Liver (tissue), 9 donors: ENCODE results near the gene KLHL9. TPM values are rescaled to one million over a fixed set of nuclear protein-coding genes. Genes with fewer than 3 reads are reported as not detected.

Experiments used
- DNase-seq: peaks from one replicate; pipeline ENCODE4 v3.0.0-alpha.2; 2017; ENCODE audit warnings: low spot score
- H3K27ac ChIP-seq, 2 donors: one replicate each; pipeline ENCODE4 v1.7.0; 2013; ENCODE audit warnings: inconsistent platforms in 2 of 2, low read length in 2 of 2, control low read depth in 1 of 2, low read depth in 1 of 2, mild to moderate bottlenecking in 1 of 2
- H3K27me3 ChIP-seq, 4 donors: one replicate each; pipeline versions ENCODE4 v1.6.1 to v1.7.0; 2013; ENCODE audit warnings: low read length in 3 of 4, inconsistent platforms in 1 of 4, mild to moderate bottlenecking in 1 of 4, moderate library complexity in 1 of 4; ENCODE audit not compliant: control insufficient read depth in 4 of 4, insufficient read depth in 4 of 4
- H3K36me3 ChIP-seq, 4 donors: one replicate each; pipeline versions ENCODE4 v1.6.1 to v1.7.0; 2013; ENCODE audit warnings: low read length in 3 of 4, mild to moderate bottlenecking in 3 of 4, low read depth in 1 of 4, moderate library complexity in 1 of 4; ENCODE audit not compliant: control insufficient read depth in 4 of 4, insufficient read depth in 3 of 4
- H3K4me1 ChIP-seq, 4 donors: one replicate each; pipeline versions ENCODE4 v1.6.1 to v1.7.0; 2013; ENCODE audit warnings: low read length in 3 of 4, mild to moderate bottlenecking in 3 of 4, moderate library complexity in 1 of 4; ENCODE audit not compliant: control insufficient read depth in 4 of 4, insufficient read depth in 4 of 4
- H3K4me3 ChIP-seq, 3 donors: one replicate each; pipeline versions ENCODE4 v1.6.1 to v1.7.0; 2013; ENCODE audit warnings: low read length in 3 of 3, control low read depth in 1 of 3, low read depth in 1 of 3, mild to moderate bottlenecking in 1 of 3
- H3K9ac ChIP-seq, 2 donors: one replicate each; pipeline ENCODE4 v1.7.0; 2013; ENCODE audit warnings: low read length in 2 of 2, mild to moderate bottlenecking in 2 of 2, moderate library complexity in 2 of 2, control low read depth in 1 of 2, low read depth in 1 of 2
- H3K9me3 ChIP-seq, 4 donors: one replicate each; pipeline versions ENCODE4 v1.6.1 to v1.7.0; 2013; ENCODE audit warnings: low read length in 3 of 4; ENCODE audit not compliant: control insufficient read depth in 4 of 4
- EGR1 ChIP-seq, 2 donors: IDR thresholded peaks; 2 replicates each; pipeline ENCODE4 v1.6.1; 2016 to 2018; ENCODE audit warnings: antibody characterized with exemption in 2 of 2, low read depth in 2 of 2
- FOXA1 ChIP-seq: IDR thresholded peaks from 2 replicates; pipeline ENCODE4 v1.6.1; 2016; ENCODE audit warnings: antibody characterized with exemption
- FOXA2 ChIP-seq: IDR thresholded peaks from 2 replicates; pipeline ENCODE4 v1.6.1; 2016; ENCODE audit warnings: antibody characterized with exemption
- GABPA ChIP-seq, 2 donors: IDR thresholded peaks in 1 of 2; conservative IDR thresholded peaks in 1 of 2; 2 replicates each; pipeline ENCODE4 v1.6.1; 2016; ENCODE audit warnings: antibody characterized with exemption in 2 of 2, mild to moderate bottlenecking in 1 of 2, moderate library complexity in 1 of 2
- HNF4A ChIP-seq, 2 donors: conservative IDR thresholded peaks; 2 replicates each; pipeline ENCODE4 v1.6.1; 2016; ENCODE audit warnings: antibody characterized with exemption in 2 of 2, mild to moderate bottlenecking in 2 of 2
- HNF4G ChIP-seq: IDR thresholded peaks from 2 replicates; pipeline ENCODE4 v1.6.1; 2016; ENCODE audit warnings: antibody characterized with exemption
- JUND ChIP-seq, 2 donors: IDR thresholded peaks; 2 replicates each; pipeline ENCODE4 v1.6.1; 2016; ENCODE audit warnings: antibody characterized with exemption in 2 of 2
- NR2F2 ChIP-seq: IDR thresholded peaks from 2 replicates; pipeline ENCODE4 v1.6.1; 2016; ENCODE audit warnings: antibody characterized with exemption
- RAD21 ChIP-seq, 2 donors: IDR thresholded peaks; 2 replicates each; pipeline ENCODE4 v1.6.1; 2016; ENCODE audit warnings: antibody characterized with exemption in 2 of 2, mild to moderate bottlenecking in 2 of 2
- RXRA ChIP-seq, 2 donors: IDR thresholded peaks; 2 replicates each; pipeline ENCODE4 v1.6.1; 2017 to 2018; ENCODE audit warnings: antibody characterized with exemption in 2 of 2, mild to moderate bottlenecking in 1 of 2
- SP1 ChIP-seq: IDR thresholded peaks from 2 replicates; pipeline ENCODE4 v1.6.1; 2018; ENCODE audit warnings: antibody characterized with exemption, mild to moderate bottlenecking
- TAF1 ChIP-seq: conservative IDR thresholded peaks from 2 replicates; pipeline ENCODE4 v1.6.1; 2016; ENCODE audit warnings: antibody characterized with exemption, mild to moderate bottlenecking
- YY1 ChIP-seq: IDR thresholded peaks from 2 replicates; pipeline ENCODE4 v1.6.1; 2016; ENCODE audit warnings: antibody characterized with exemption, mild to moderate bottlenecking
- WGBS: extraction: QIAGEN DNeasy Blood & Tissue Kit; methylation state at CpG from one replicate; pipeline ENCODE4 v1.1.7; 2013; 5-methylcytosine and 5-hydroxymethylcytosine counted together
- polyA plus RNA-seq, 2 donors: library from polyadenylated mRNA; stranded (reverse) in 1 of 2; unstranded in 1 of 2; fragments of 200-250 nt in 1 of 2; fragments of >200 nt in 1 of 2; fragmentation: Nextera tagmentation in 1 of 2; extraction: Ambion mirVana in 1 of 2; gene quantifications; one replicate each; pipeline versions ENCODE4 v1.2.1 to v1.2.3, GENCODE V29; 2013 to 2015
- total RNA-seq, 2 donors: library from RNA; depleted of rRNA; stranded (reverse); fragments of >200 nt; gene quantifications; one replicate each; pipeline ENCODE4 v1.2.3, GENCODE V29; 2014
- TF ChIP-seq, protein P1 (sequence below): IDR thresholded peaks from 2 replicates; pipeline ENCODE4 v1.6.1; 2016; ENCODE audit warnings: antibody characterized with exemption
- TF ChIP-seq, protein P2 (sequence below): IDR thresholded peaks from 2 replicates; pipeline ENCODE4 v1.6.1; 2016; ENCODE audit warnings: antibody characterized with exemption
- TF ChIP-seq, protein P3 (sequence below): fragments of 150-350 bp; IDR thresholded peaks from 2 replicates; pipeline ENCODE4 v1.5.1; 2017; ENCODE audit warnings: improper control_type of control experiment, low read depth, low read length; ENCODE audit not compliant: missing input control
- TF ChIP-seq, protein P4 (sequence below): IDR thresholded peaks from 2 replicates; pipeline ENCODE4 v1.6.1; 2016; ENCODE audit warnings: antibody characterized with exemption
- TF ChIP-seq, protein P5 (sequence below): IDR thresholded peaks from 2 replicates; pipeline ENCODE4 v1.6.1; 2016; ENCODE audit warnings: antibody characterized with exemption, mild to moderate bottlenecking
- donor health status: healthy.
- donor health status: healthy.
- donor health status: healthy.
- donor health status: healthy.
- donor health status: healthy.

Gene KLHL9
- total and polyA plus RNA-seq, 4 donors: 5.6 to 14.5 (median 9.8) TPM

DNA sequence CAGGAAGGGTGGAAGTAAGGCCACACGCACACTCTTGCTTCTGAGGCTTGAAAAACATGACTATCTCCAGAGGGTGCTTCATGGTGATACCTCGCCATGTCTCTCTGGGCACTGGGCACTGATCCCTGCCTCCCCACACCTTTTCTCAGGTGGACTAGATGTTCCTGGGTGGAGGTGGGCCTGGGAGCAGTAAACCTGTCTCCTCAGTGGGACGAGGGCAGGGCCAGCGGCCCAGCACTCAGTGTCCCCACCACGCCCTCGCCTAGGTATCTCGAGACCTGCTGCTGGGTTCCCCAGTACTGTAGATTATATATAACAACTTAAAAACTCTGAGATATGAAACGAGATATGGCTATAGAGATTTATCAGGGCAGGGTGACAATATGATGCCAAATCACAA is 27.1 kb upstream of the KLHL9 start:
- DNase-seq: no peak
- WGBS: 84% methylated on average over 8 of the region's 8 CpGs

DNA sequence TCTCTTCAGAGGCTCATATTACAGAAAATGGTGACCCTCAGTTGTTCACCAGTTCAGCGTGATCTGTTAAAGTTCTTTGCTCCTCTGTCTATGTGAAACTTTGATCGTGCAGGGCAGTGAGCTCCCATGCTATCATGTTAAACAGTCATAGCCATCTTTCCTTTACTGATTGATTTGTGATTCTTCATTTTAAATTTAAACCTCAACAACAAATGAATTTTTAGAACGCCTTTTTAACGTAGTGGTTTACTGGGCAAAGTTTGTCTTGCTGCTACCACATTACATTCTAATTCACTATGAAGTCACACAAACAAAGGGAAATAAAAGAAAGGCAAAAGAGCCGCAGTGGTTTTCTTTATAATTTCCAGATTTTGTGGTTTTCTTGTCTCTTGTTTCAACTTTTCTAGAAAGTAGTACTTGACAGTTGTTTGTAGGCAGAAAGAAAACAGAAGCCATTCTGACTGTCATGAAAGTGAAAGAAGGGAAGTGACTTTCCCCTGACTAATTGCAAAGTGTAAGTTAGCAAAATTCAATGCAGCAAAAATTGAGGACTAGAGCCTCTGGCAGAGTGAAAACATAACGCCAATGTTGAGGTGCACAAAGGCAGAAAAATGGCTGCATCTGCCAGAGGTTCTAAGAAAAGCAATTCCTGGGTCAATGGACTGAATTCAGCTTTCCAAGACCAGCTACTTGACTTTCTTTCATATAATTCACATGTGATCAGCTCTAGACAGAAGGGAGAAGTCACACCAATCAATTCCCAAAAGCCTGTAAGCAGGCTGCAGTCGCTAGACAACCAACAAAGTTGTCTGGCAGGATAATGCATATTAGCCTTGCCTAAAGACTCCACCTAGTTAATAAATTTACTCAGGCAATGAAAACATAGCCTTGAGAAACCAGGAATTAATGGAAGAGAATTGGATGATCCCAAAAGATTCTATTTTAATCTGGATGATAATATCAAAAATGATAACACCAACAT is 22.6 kb upstream of the KLHL9 start:
- WGBS: 62% methylated on average over 7 of the region's 7 CpGs

More for the DNA sequence above, 27.1 kb upstream of the KLHL9 start:
- Histone ChIP-seq H3K4me1 (no peaks in the 10 kb centered on the region), H3K27me3 (peaks cover 0 to 3% (median 0%) of the 10 kb centered on the region in 4 donors), H3K4me3 (no peak overlapping the region), H3K9me3 (no peaks in the 10 kb centered on the region), H3K36me3 (no peaks in the 10 kb centered on the region), H3K27ac (no peak overlapping the region), H3K9ac (no peak overlapping the region)
- TF ChIP-seq, protein P1, sequence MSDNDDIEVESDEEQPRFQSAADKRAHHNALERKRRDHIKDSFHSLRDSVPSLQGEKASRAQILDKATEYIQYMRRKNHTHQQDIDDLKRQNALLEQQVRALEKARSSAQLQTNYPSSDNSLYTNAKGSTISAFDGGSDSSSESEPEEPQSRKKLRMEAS: no peak
- TF ChIP-seq, protein P2, sequence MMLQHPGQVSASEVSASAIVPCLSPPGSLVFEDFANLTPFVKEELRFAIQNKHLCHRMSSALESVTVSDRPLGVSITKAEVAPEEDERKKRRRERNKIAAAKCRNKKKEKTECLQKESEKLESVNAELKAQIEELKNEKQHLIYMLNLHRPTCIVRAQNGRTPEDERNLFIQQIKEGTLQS: no peak
- no peak for TF ChIP-seq GABPA (IDR thresholded peaks at IDR 0.05 in 1 of 2, conservative IDR thresholded peaks at IDR 0.05 in 1 of 2)

DNA sequence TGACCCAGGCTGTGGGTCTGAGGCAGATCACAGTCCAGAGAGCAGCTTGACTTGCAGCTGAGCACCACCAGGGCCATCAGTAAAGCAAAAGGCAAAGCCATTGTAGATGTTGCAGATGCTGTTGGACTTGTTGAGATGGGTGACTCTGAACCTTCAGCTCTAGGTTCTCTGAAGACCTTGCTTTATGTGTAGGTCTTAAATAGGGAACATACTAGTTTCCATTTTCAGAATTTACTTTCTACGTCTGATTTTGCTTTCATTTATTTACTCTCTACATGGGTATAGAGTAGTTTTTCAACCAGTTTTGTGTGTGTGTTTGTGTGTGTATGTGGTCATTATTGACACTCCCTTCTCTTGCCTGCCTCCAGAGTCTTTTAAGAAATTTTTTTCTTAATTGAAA is 15.6 kb upstream of the KLHL9 start, which contains the start of gene IFNA6:
IFNA6 (minus strand) TSS at position 101 of the 400 bp plus-strand sequence; CDS start at position 101, 0 bp downstream.
- Histone ChIP-seq H3K36me3 (no peaks in the 10 kb centered on the region), H3K9ac (no peak within 1 kb of the TSS), H3K4me1 (no peaks in the 10 kb centered on the region), H3K27ac (no peak within 1 kb of the TSS), H3K9me3 (no peaks in the 10 kb centered on the region), H3K27me3 (peaks cover 0 to 17% (median 3%) of the 10 kb centered on the region in 4 donors), H3K4me3 (no peak within 1 kb of the TSS)
- TF ChIP-seq NR2F2 (no peak), SP1 (no peak), TAF1 (no peak), FOXA1 (no peak), FOXA2 (no peak), GABPA (IDR thresholded peaks at IDR 0.05 in 1 of 2, conservative IDR thresholded peaks at IDR 0.05 in 1 of 2) (no peak), EGR1 (IDR thresholded peaks at IDR 0.05; ENCODE audit: low read depth in 2 of 2) (no peak), HNF4G (no peak), JUND (IDR thresholded peaks at IDR 0.05) (no peak), HNF4A (conservative IDR thresholded peaks at IDR 0.05) (no peak), YY1 (no peak), RAD21 (IDR thresholded peaks at IDR 0.05) (no peak), RXRA (IDR thresholded peaks at IDR 0.05) (no peak)
- TF ChIP-seq, protein P1: no peak
- TF ChIP-seq, protein P3, sequence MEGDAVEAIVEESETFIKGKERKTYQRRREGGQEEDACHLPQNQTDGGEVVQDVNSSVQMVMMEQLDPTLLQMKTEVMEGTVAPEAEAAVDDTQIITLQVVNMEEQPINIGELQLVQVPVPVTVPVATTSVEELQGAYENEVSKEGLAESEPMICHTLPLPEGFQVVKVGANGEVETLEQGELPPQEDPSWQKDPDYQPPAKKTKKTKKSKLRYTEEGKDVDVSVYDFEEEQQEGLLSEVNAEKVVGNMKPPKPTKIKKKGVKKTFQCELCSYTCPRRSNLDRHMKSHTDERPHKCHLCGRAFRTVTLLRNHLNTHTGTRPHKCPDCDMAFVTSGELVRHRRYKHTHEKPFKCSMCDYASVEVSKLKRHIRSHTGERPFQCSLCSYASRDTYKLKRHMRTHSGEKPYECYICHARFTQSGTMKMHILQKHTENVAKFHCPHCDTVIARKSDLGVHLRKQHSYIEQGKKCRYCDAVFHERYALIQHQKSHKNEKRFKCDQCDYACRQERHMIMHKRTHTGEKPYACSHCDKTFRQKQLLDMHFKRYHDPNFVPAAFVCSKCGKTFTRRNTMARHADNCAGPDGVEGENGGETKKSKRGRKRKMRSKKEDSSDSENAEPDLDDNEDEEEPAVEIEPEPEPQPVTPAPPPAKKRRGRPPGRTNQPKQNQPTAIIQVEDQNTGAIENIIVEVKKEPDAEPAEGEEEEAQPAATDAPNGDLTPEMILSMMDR: no peak
- TF ChIP-seq, protein P4, sequence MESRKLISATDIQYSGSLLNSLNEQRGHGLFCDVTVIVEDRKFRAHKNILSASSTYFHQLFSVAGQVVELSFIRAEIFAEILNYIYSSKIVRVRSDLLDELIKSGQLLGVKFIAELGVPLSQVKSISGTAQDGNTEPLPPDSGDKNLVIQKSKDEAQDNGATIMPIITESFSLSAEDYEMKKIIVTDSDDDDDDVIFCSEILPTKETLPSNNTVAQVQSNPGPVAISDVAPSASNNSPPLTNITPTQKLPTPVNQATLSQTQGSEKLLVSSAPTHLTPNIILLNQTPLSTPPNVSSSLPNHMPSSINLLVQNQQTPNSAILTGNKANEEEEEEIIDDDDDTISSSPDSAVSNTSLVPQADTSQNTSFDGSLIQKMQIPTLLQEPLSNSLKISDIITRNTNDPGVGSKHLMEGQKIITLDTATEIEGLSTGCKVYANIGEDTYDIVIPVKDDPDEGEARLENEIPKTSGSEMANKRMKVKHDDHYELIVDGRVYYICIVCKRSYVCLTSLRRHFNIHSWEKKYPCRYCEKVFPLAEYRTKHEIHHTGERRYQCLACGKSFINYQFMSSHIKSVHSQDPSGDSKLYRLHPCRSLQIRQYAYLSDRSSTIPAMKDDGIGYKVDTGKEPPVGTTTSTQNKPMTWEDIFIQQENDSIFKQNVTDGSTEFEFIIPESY: no peak
- TF ChIP-seq, protein P5, sequence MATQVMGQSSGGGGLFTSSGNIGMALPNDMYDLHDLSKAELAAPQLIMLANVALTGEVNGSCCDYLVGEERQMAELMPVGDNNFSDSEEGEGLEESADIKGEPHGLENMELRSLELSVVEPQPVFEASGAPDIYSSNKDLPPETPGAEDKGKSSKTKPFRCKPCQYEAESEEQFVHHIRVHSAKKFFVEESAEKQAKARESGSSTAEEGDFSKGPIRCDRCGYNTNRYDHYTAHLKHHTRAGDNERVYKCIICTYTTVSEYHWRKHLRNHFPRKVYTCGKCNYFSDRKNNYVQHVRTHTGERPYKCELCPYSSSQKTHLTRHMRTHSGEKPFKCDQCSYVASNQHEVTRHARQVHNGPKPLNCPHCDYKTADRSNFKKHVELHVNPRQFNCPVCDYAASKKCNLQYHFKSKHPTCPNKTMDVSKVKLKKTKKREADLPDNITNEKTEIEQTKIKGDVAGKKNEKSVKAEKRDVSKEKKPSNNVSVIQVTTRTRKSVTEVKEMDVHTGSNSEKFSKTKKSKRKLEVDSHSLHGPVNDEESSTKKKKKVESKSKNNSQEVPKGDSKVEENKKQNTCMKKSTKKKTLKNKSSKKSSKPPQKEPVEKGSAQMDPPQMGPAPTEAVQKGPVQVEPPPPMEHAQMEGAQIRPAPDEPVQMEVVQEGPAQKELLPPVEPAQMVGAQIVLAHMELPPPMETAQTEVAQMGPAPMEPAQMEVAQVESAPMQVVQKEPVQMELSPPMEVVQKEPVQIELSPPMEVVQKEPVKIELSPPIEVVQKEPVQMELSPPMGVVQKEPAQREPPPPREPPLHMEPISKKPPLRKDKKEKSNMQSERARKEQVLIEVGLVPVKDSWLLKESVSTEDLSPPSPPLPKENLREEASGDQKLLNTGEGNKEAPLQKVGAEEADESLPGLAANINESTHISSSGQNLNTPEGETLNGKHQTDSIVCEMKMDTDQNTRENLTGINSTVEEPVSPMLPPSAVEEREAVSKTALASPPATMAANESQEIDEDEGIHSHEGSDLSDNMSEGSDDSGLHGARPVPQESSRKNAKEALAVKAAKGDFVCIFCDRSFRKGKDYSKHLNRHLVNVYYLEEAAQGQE: no peak
- TF ChIP-seq, protein P2: no peak
- WGBS: 85% methylated on average over 1 of the region's 1 CpG
- no peak for DNase-seq

More for the DNA sequence above, 22.6 kb upstream of the KLHL9 start:
- no peaks in the 10 kb centered on the region for H3K36me3 ChIP-seq
- no peak overlapping the region for H3K27ac ChIP-seq
- TF ChIP-seq HNF4G (no peak), SP1 (no peak)
- no peaks in the 10 kb centered on the region for H3K9me3 ChIP-seq
- DNase-seq: no peak
- no peaks in the 10 kb centered on the region for H3K4me1 ChIP-seq
- H3K9ac ChIP-seq: no peak overlapping the region
- no peak overlapping the region for H3K4me3 ChIP-seq
- H3K27me3 ChIP-seq: peaks cover 0 to 3% (median 0%) of the 10 kb centered on the region in 4 donors
